GM03348 (cell line): ENCODE data around the gene POLRMT.
"Not testable (repeated sequence)": the region's sequence is repeated elsewhere in the genome, so short reads cannot be mapped to it uniquely, and the experiment has no call there.

Experiments used
- DNase-seq: peaks from one replicate; pipeline ENCODE4 v3.0.0; 2012; ENCODE audit warnings: low spot score

POLRMT gene

GRCh38 chr19:593505-593904, 39.8 kb downstream of the POLRMT start:
- no peak for DNase-seq

GRCh38 chr19:593055-593454, 40.3 kb downstream of the POLRMT start:
- no peak for DNase-seq

DNA sequence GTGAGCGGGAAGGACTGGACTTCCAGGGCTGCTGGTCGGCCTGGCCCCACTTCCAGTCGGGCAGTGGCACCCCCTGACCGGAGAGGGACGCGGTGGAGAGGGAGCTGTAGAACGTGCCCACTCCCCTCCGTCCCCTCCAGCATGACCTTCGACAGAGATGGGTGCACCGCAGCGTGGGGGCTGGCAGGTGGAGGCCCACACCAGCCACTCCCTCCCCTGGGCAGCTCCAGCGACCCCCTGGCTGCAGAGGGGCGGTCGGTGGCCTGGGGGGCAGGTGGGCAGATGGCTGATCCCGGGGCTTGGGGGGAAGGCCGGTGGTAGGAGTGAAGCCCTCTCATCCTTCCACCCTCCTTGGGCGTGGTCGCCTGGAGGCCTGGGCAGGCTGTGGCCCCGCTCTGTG, 41.2 kb downstream of the POLRMT start:
- DNase-seq, result no peak

- peak; percentile 72 for DNase-seq
These were observed 42.0 kb downstream of the POLRMT start for GRCh38 chr19:591099-591958.

DNA sequence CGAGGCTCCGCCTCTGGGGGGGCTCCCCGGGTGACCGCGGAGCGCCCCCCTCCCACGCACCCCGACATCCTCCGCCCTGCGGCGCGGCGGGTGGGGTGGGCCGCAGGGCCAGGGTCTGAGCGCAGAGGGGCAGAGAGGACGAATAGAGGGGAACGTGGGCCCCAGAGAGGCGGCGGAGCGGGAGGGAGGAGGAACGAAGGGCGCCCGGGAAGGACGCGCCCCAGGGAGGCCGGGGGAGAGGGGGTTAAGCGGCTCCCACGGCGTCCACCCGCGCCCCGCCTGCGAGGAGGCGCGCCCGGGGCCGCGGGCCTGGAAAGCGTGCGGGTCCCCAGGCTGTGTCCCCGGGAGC, 42.6 kb downstream of the POLRMT start:
- no peak for DNase-seq

DNA sequence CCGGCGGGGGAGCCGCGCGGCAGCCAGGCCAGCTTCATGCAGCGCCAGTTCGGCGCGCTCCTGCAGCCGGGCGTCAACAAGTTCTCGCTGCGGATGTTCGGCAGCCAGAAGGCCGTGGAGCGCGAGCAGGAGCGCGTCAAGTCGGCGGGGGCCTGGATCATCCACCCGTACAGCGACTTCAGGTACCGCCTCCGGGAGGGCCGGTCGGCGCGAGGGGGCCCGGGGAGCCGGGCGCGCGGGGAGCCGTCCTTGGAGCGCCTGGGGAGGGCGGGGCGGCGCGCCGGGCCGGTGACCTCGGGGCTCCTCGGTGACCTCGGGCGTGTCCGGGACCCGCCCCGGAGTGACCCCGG, 43.0 kb downstream of the POLRMT start:
- DNase-seq, result no peak

- DNase-seq, result peak; percentile 70
These were observed 43.5 kb downstream of the POLRMT start, which contains the start of gene HCN2 for GRCh38 chr19:589693-590395. HCN2 (plus strand) TSS chr19:589881; CDS start chr19:589946, 65 bp downstream.

DNA sequence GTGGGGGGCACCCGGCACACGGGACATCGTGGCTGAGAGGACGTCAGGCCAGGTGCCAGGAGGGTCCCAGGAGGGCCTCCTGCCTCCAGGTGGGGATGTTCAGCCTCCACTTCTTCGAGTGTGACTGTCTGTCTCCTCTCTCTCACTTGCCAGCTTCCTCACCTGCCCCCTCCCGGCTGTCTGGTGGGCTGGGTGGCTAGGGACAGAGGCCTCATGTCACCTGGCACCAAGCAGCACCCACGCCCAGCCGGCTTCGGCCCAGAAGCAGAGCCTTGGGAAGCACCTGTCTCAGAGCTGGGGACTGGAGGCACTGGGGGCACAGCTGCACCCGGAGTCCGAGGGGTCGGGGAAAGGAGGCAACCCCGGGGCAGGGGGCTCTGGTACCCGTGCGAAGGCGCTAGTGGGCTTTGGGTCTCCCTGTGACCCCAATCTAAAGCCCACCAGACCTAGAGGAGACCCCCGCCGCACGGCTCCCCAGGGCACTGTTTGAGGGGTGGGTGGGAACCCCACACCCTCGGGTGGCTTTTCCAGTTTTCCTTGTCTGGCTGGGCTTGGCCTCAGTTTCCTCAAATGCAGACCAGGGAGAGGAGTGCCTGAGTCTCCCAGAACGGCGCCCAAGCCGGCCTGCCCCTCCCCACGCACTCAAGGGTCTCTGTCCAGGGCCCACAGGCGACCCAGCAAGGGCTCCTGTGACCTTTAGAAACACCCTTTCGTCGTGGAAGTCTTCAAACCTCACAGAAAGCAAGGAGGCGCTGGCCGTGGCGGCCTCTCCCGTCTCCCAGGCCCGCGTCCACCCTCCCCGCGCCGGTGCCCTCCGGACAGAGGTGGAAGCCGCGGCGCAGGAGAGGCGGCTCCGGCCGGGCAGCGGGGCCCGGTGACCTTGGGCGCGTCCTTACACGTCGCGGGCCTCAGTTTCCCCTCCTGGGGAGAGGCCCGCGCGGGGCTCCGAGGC, 44.3 kb downstream of the POLRMT start:
- no peak for DNase-seq

- DNase-seq, result peak; percentile 87
These were observed 45.1 kb downstream of the POLRMT start for GRCh38 chr19:588093-588740.

DNA sequence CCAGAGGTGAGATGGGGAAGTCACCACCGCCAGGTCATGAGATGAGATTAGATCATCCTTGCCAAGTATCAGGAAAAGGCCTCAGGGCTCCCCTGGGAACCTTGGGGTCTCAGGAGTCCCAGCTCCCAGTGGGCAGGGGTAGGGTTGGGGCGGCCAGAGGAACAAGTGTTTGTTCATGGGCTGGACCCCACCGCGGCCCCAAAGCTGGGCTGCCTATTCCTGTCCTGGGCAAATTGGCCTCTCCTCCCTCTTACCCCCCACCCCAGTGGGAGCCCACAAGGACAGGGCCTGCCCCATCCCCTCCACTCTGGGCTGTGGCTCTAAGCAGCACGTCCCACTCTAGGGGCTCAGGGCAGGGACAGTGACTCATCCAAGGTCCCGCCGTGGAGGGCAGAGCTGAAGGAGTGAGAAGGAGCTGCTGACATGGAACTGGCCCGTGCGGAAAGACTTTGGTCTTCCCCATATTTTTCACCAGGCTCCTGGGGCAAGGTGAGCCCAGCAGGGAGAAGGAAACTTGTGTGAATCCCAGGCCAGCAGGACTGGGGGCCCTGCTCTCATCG, 47.7 kb downstream of the POLRMT start:
- DNase-seq, result no peak

DNA sequence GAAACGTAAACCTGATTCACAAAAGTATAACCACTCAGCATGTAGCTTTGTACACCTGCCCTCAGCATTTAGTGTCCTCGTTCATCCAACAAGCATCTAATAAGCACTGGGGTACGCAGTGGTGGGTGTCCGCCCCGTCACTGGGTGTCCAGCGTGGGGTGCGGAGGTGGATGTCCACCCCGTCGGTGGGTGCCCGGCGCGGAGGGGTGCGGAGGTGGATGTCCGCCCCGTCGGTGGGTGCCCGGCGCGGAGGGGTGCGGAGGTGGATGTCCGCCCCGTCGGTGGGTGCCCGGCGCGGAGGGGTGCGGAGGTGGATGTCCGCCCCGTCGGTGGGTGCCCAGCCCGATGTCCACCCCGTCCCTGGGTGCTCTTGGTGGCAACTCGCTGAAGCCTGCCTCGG, 48.2 kb downstream of the POLRMT start:
- DNase-seq, result not testable (repeated sequence)

- peak; percentile 83 for DNase-seq
These were observed 48.9 kb downstream of the POLRMT start for GRCh38 chr19:584240-585001.

DNA sequence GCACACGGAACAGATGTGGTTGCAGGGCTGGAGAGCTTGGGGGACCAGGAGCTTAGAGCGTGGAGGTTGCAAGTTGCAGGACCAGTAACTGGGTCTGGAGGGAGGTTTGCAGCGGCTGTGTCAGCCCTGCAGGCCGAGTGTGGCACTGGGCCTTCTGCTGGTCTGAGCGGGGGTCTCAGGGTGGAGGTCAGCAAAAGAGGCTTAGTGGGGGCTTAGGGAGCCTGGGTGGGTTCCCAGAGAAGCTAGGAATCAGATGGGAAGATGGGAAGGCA, 49.4 kb downstream of the POLRMT start:
- no peak for DNase-seq

DNA sequence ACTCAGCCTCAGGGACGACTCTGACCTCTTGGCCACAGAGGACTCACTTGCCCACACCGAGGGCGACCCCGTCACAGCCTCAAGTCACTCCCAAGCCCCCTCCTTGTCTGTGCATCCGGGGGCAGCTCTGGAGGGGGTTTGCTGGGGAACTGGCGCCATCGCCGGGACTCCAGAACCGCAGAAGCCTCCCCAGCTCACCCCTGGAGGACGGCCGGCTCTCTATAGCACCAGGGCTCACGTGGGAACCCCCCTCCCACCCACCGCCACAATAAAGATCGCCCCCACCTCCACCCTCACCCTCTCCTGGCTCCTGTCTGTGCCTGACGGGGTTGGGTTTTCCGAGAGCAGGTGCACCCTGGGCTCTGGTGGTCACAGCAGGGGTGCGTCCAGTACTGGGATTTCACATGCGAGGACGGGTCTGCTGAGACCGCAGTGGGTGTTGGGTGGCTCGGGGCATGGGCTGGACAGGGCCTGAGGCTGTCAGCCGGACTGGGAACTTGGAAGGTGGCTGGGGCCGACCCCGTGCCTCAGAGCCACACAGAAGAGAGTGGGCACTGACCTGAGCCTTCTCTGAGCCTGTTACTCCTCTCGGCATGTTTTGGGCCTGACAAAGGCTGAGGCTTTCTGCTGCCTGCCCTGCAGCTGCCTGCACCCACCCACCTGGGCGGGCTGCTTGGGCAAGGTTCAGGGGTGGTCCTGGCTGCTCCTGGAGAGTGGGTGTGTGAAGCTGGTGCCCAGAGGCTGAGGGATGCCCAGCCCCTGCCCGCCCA, 50.0 kb downstream of the POLRMT start:
- DNase-seq, result no peak

DNA sequence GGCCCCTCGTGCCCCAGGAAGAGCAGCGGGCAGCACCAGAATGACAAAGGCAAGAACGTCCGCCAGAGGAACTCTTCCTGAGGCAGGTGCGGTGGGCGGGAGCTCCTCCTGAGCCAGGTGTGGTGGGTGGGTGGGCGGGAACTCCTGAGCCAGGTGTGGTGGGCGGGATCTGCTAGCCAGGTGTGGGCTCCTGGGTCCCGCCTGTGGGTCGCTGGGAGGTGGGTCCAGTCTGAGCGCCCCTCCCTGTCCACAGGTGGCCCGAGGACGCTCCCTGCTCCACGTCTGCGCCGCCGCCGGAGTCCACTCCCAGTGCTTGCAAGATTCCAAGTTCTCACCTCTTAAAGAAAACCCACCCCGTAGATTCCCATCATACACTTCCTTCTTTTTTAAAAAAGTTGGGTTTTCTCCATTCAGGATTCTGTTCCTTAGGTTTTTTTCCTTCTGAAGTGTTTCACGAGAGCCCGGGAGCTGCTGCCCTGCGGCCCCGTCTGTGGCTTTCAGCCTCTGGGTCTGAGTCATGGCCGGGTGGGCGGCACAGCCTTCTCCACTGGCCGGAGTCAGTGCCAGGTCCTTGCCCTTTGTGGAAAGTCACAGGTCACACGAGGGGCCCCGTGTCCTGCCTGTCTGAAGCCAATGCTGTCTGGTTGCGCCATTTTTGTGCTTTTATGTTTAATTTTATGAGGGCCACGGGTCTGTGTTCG, 50.7 kb downstream of the POLRMT start:
- DNase-seq, result no peak

GRCh38 chr19:581399-582111, 51.8 kb downstream of the POLRMT start:
- no peak for DNase-seq

GRCh38 chr19:580274-580835, 53.0 kb downstream of the POLRMT start:
- no peak for DNase-seq

DNA sequence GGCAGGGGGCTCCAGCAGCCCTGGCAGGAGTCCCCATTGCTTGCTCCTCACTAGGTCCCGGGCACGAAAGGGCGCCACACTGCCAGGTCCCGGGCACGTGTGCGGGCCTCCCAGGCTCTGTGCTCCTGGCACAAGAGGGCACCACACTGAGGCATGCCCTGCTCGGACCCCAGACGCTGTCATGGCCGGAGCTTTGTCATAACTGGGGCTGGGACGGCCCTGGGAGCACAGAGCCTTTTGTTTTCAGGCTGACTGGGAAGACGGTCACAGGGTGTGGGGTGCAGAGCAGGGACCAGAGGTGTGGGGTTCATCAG, 53.5 kb downstream of the POLRMT start:
- DNase-seq, result no peak
